AG08396 (cell line): ENCODE measurements around the gene ABCA7.

Experiments used
- DNase-seq: peaks from one replicate; pipeline ENCODE4 v3.0.0; 2012; ENCODE audit warnings: low spot score, mixed read lengths

ABCA7 gene

GRCh38 chr19:1039646-1040475, at the start of gene ABCA7:
Gene ABCA7, plus strand, starts transcription at chr19:1040107. Its CDS starts 1,255 bp downstream, at chr19:1041362.
- peak; percentile 95 for DNase-seq

GRCh38 chr19:990119-990571, 49.8 kb upstream of the ABCA7 start:
- DNase-seq, result no peak

GRCh38 chr19:990746-991145, 49.2 kb upstream of the ABCA7 start:
- DNase-seq, result no peak

GRCh38 chr19:991174-991931, 48.6 kb upstream of the ABCA7 start:
- DNase-seq, result peak; percentile 83

- DNase-seq, result no peak
Measured at GRCh38 chr19:991932-992669, 47.8 kb upstream of the ABCA7 start.

- DNase-seq, result no peak
Measured at GRCh38 chr19:992670-993055, 47.2 kb upstream of the ABCA7 start.

- DNase-seq, result no peak
Measured at GRCh38 chr19:993361-993830, 46.5 kb upstream of the ABCA7 start.

- no peak for DNase-seq
Measured at GRCh38 chr19:993831-994393, 46.0 kb upstream of the ABCA7 start.

- DNase-seq, result no peak
Measured at GRCh38 chr19:994516-994915, 45.4 kb upstream of the ABCA7 start.

- DNase-seq, result no peak
Measured at GRCh38 chr19:995051-995827, 44.7 kb upstream of the ABCA7 start.

- peak; percentile 76 for DNase-seq
Measured at GRCh38 chr19:996051-996838, 43.7 kb upstream of the ABCA7 start.

GRCh38 chr19:998064-998463, 41.8 kb upstream of the ABCA7 start:
- no peak for DNase-seq

GRCh38 chr19:999379-999719, 40.6 kb upstream of the ABCA7 start:
- DNase-seq, result no peak

- peak; percentile 90 for DNase-seq
Measured at GRCh38 chr19:1000095-1000494, 39.8 kb upstream of the ABCA7 start, which contains the start of gene GRIN3B. Gene GRIN3B, plus strand, starts transcription at chr19:1000419. Its CDS starts 19 bp downstream, at chr19:1000438.

- DNase-seq, result no peak
Measured at GRCh38 chr19:1000591-1001537, 39.0 kb upstream of the ABCA7 start.

GRCh38 chr19:1001538-1002166, 38.3 kb upstream of the ABCA7 start:
- DNase-seq, result peak; percentile 82

- DNase-seq, result no peak
Measured at GRCh38 chr19:1002600-1002999, 37.3 kb upstream of the ABCA7 start.

- DNase-seq, result no peak
Measured at GRCh38 chr19:1003283-1003682, 36.6 kb upstream of the ABCA7 start.
